GM18511 (cell line): ENCODE results near the gene GPC6.

ENCODE experiments used
- ATAC-seq: cut with Tn5 transposase; IDR thresholded peaks from one replicate; pipeline ENCODE4 v1.9.1; 2021; ENCODE audit warnings: mild to moderate bottlenecking, moderate library complexity; ENCODE audit not compliant: unreplicated experiment

The GPC6 gene

GRCh38 chr13:93878675-93879074 is 652.1 kb downstream of the GPC6 start:
- no peak for ATAC-seq

GRCh38 chr13:93881411-93881810 is 654.8 kb downstream of the GPC6 start:
- ATAC-seq: no peak

GRCh38 chr13:93882086-93882651 is 655.6 kb downstream of the GPC6 start:
- no peak for ATAC-seq

- no peak for ATAC-seq
Measured at GRCh38 chr13:93889430-93889951, 662.9 kb downstream of the GPC6 start.

GRCh38 chr13:93899981-93900380 is 673.4 kb downstream of the GPC6 start:
- ATAC-seq: no peak

- no peak for ATAC-seq
Measured at GRCh38 chr13:93900731-93901130, 674.1 kb downstream of the GPC6 start.

GRCh38 chr13:93903909-93904308 is 677.3 kb downstream of the GPC6 start:
- no peak for ATAC-seq

GRCh38 chr13:93915269-93915809 is 688.7 kb downstream of the GPC6 start:
- no peak for ATAC-seq

GRCh38 chr13:93922063-93922855 is 695.7 kb downstream of the GPC6 start:
- no peak for ATAC-seq

GRCh38 chr13:93925990-93926389 is 699.4 kb downstream of the GPC6 start:
- no peak for ATAC-seq

- no peak for ATAC-seq
Measured at GRCh38 chr13:93926425-93926824, 699.8 kb downstream of the GPC6 start.

- ATAC-seq: no peak
Measured at GRCh38 chr13:93927431-93927830, 700.8 kb downstream of the GPC6 start.

GRCh38 chr13:93932901-93933300 is 706.3 kb downstream of the GPC6 start:
- ATAC-seq: no peak

- no peak for ATAC-seq
Measured at GRCh38 chr13:93936901-93937300, 710.3 kb downstream of the GPC6 start.

GRCh38 chr13:93941444-93941843 is 714.8 kb downstream of the GPC6 start:
- ATAC-seq: no peak

GRCh38 chr13:93942016-93942415 is 715.4 kb downstream of the GPC6 start:
- no peak for ATAC-seq

- no peak for ATAC-seq
Measured at GRCh38 chr13:93945621-93946020, 719.0 kb downstream of the GPC6 start.

GRCh38 chr13:93946994-93947393 is 720.4 kb downstream of the GPC6 start:
- ATAC-seq: no peak

- ATAC-seq: no peak
Measured at GRCh38 chr13:93947651-93948050, 721.0 kb downstream of the GPC6 start.

- ATAC-seq: no peak
Measured at GRCh38 chr13:93948162-93948922, 721.7 kb downstream of the GPC6 start.

GRCh38 chr13:93951108-93951507 is 724.5 kb downstream of the GPC6 start:
- ATAC-seq: no peak
